K562 (cell line): ENCODE measurements around the gene PGGHG. TPM values are rescaled to one million over a fixed set of nuclear protein-coding genes. Genes with fewer than 3 reads are reported as not detected.
A peak's percentile ranks its signal among the peaks of the same experiment; 100 is the strongest.

Experiments used
- DPF2 ChIP-seq: fragments of 450-650 bp; IDR thresholded peaks from 2 replicates; pipeline ENCODE4 v1.6.1; 2016
- HCFC1 ChIP-seq: IDR thresholded peaks from 2 replicates; pipeline ENCODE4 v1.6.1; 2012; ENCODE audit warnings: low read depth, low read length, improper control_type of control experiment
- NR2C2 ChIP-seq, 2 experiments: fragments of 200-800 bp in 1 of 2; sonication (Bioruptor generic) in 1 of 2; sonication (generic) in 1 of 2; formaldehyde crosslinking in 1 of 2; IDR thresholded peaks; 2 replicates each; pipeline versions ENCODE4 v1.6.1 to v1.8.0; 2016 to 2022; ENCODE audit warnings: mild to moderate bottlenecking in 1 of 2, missing compliant biosample characterization in 1 of 2, missing genetic modification characterization in 1 of 2, missing genetic modification reagents in 1 of 2
- POLR2B ChIP-seq: fragments of 450-650 bp; IDR thresholded peaks from 2 replicates; pipeline ENCODE4 v1.6.1; 2018; ENCODE audit warnings: low read depth; ENCODE audit not compliant: partially characterized antibody
- SAFB2 ChIP-seq: fragments of 200-400 bp; formaldehyde crosslinking; IDR thresholded peaks from 2 replicates; pipeline ENCODE4 v1.6.1; 2018; ENCODE audit warnings: borderline replicate concordance, low read length, low read depth, moderate library complexity; ENCODE audit not compliant: severe bottlenecking
- SIN3A ChIP-seq, 2 experiments: fragments of 150-350 bp in 1 of 2; IDR thresholded peaks; 2 replicates each; pipeline ENCODE4 v1.6.1; 2011 to 2016; ENCODE audit warnings: borderline replicate concordance in 2 of 2, low read depth in 2 of 2, low read length in 2 of 2, mild to moderate bottlenecking in 2 of 2, moderate library complexity in 2 of 2; ENCODE audit not compliant: control insufficient read depth in 1 of 2
- ZNF133 ChIP-seq: fragments of 250-450 bp; sonication (Bioruptor Pico); IDR thresholded peaks from 2 replicates; pipeline ENCODE4 v1.4.0; 2020; ENCODE audit warnings: mild to moderate bottlenecking
- ZNF586 ChIP-seq: fragments of 450-650 bp; formaldehyde crosslinking; conservative IDR thresholded peaks from 2 replicates; pipeline ENCODE4 v1.4.0; 2020; ENCODE audit warnings: mild to moderate bottlenecking, moderate library complexity
- ZNF780A ChIP-seq: fragments of 250-450 bp; sonication (Bioruptor Pico); IDR thresholded peaks from 2 replicates; pipeline ENCODE4 v1.5.0; 2021; ENCODE audit warnings: mild to moderate bottlenecking
- polyA plus RNA-seq, 8 experiments: library from polyadenylated mRNA; depleted of rRNA in 4 of 8; stranded (reverse) in 5 of 8; unstranded in 3 of 8; fragments of >200 nt; fragmentation: Nextera tagmentation in 2 of 8; fragmentation: Illumina TruSeq in 1 of 8; extraction: Ambion mirVana in 2 of 8; extraction: Trizol in 1 of 8; gene quantifications; 2 replicates each; pipeline versions ENCODE4 v1.2.1 to v1.2.3, GENCODE V29; 2011 to 2014; ENCODE audit warnings: inconsistent platforms in 1 of 8, missing spikeins in 1 of 8
- total RNA-seq, 7 experiments: library from RNA; depleted of rRNA in 6 of 7; stranded (reverse); fragments of >200 nt in 6 of 7; fragmentation: Illumina TruSeq in 2 of 7; extraction: Trizol in 2 of 7; gene quantifications; 2 replicates each; pipeline versions ENCODE4 v1.2.1 to v1.2.3, GENCODE V29; 2011 to 2021; ENCODE audit warnings: low replicate concordance in 1 of 7
- TF ChIP-seq, protein P1 (sequence below), 2 experiments: fragments of 450-650 bp; IDR thresholded peaks; 2 replicates each; pipeline ENCODE4 v1.6.1; 2018; ENCODE audit warnings: mild to moderate bottlenecking in 2 of 2, low read depth in 1 of 2; ENCODE audit not compliant: partially characterized antibody in 2 of 2
- TF ChIP-seq, protein P2 (sequence below): fragments of 250-450 bp; sonication (Bioruptor Pico); IDR thresholded peaks from 2 replicates; pipeline ENCODE4 v1.8.0; 2022; ENCODE audit warnings: inconsistent platforms
- TF ChIP-seq, protein P3 (sequence below): fragments of 450-650 bp; formaldehyde crosslinking; IDR thresholded peaks from 2 replicates; pipeline ENCODE4 v1.4.0; 2020; ENCODE audit warnings: mild to moderate bottlenecking, moderate library complexity
- TF ChIP-seq, protein P4 (sequence below): fragments of 250-450 bp; sonication (Bioruptor Pico); IDR thresholded peaks from 2 replicates; pipeline ENCODE4 v1.5.0; 2021; ENCODE audit warnings: mild to moderate bottlenecking, moderate library complexity

PGGHG gene
- total and polyA plus RNA-seq, 9 of the 15 experiments (the other 6 are each of a cell fraction or from before 2014, with no cell fraction given): 0.38 to 85.1 (median 18.1) TPM

DNA sequence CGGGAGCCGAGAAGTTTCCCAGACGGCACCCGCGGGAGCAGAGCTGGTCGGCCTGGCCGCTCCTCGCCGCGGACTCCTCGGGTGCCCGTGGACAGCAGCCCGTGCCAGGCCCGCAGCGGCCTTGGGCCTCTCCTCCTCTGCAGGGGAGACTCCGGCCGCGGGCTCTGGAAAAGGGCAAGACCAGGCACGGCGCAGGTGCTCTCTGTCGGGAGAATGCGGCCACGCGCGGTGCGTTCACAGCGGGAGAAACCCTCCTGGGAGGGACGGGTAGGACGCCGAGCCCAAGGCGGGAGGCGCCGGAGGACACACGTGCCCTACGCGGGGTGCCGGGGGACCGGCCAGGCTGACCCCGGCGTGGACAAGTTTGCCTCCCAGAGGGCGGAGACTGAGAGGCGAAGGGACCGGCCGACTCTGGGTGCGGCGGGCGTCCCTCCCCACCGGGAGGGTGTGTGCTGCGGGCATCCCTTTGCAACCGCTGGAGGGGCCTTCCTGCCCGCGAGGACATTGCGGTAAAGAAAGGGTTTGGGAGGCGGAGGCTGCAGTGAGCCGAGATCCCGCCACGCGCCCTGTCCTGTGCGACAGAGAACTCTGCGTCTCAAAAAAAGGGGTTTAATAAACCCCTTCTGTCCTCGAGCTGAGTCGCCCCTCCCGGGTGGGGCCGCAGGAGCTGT, 27.2 kb downstream of the PGGHG start (continued):
- TF ChIP-seq, protein P1, sequence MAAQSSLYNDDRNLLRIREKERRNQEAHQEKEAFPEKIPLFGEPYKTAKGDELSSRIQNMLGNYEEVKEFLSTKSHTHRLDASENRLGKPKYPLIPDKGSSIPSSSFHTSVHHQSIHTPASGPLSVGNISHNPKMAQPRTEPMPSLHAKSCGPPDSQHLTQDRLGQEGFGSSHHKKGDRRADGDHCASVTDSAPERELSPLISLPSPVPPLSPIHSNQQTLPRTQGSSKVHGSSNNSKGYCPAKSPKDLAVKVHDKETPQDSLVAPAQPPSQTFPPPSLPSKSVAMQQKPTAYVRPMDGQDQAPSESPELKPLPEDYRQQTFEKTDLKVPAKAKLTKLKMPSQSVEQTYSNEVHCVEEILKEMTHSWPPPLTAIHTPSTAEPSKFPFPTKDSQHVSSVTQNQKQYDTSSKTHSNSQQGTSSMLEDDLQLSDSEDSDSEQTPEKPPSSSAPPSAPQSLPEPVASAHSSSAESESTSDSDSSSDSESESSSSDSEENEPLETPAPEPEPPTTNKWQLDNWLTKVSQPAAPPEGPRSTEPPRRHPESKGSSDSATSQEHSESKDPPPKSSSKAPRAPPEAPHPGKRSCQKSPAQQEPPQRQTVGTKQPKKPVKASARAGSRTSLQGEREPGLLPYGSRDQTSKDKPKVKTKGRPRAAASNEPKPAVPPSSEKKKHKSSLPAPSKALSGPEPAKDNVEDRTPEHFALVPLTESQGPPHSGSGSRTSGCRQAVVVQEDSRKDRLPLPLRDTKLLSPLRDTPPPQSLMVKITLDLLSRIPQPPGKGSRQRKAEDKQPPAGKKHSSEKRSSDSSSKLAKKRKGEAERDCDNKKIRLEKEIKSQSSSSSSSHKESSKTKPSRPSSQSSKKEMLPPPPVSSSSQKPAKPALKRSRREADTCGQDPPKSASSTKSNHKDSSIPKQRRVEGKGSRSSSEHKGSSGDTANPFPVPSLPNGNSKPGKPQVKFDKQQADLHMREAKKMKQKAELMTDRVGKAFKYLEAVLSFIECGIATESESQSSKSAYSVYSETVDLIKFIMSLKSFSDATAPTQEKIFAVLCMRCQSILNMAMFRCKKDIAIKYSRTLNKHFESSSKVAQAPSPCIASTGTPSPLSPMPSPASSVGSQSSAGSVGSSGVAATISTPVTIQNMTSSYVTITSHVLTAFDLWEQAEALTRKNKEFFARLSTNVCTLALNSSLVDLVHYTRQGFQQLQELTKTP (IDR thresholded peaks at IDR 0.05; ENCODE audit: low read depth in 1 of 2, partially characterized antibody in 2 of 2): no peak
- TF ChIP-seq SIN3A (IDR thresholded peaks at IDR 0.05; ENCODE audit: borderline replicate concordance in 2 of 2, control insufficient read depth in 1 of 2, low read depth in 2 of 2, low read length in 2 of 2) (peak in 1 of 2 experiments; percentile 12; a peak in 1 of 4 replicates), ZNF586 (no peak), ZNF780A (no peak), POLR2B (no peak), NR2C2 (CRISPR knock-in tag; IDR thresholded peaks at IDR 0.05) (no peak), NR2C2 (tag; IDR thresholded peaks at IDR 0.05) (peak; percentile 71), SAFB2 (no peak), HCFC1 (no peak), DPF2 (no peak), ZNF133 (no peak)
- TF ChIP-seq, protein P2, sequence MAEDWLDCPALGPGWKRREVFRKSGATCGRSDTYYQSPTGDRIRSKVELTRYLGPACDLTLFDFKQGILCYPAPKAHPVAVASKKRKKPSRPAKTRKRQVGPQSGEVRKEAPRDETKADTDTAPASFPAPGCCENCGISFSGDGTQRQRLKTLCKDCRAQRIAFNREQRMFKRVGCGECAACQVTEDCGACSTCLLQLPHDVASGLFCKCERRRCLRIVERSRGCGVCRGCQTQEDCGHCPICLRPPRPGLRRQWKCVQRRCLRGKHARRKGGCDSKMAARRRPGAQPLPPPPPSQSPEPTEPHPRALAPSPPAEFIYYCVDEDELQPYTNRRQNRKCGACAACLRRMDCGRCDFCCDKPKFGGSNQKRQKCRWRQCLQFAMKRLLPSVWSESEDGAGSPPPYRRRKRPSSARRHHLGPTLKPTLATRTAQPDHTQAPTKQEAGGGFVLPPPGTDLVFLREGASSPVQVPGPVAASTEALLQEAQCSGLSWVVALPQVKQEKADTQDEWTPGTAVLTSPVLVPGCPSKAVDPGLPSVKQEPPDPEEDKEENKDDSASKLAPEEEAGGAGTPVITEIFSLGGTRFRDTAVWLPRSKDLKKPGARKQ (CRISPR knock-in tag): no peak
- TF ChIP-seq, protein P3, sequence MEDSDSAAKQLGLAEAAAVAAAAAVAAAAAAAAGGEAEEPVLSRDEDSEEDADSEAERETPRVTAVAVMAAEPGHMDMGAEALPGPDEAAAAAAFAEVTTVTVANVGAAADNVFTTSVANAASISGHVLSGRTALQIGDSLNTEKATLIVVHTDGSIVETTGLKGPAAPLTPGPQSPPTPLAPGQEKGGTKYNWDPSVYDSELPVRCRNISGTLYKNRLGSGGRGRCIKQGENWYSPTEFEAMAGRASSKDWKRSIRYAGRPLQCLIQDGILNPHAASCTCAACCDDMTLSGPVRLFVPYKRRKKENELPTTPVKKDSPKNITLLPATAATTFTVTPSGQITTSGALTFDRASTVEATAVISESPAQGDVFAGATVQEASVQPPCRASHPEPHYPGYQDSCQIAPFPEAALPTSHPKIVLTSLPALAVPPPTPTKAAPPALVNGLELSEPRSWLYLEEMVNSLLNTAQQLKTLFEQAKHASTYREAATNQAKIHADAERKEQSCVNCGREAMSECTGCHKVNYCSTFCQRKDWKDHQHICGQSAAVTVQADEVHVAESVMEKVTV: no peak
- TF ChIP-seq, protein P4, sequence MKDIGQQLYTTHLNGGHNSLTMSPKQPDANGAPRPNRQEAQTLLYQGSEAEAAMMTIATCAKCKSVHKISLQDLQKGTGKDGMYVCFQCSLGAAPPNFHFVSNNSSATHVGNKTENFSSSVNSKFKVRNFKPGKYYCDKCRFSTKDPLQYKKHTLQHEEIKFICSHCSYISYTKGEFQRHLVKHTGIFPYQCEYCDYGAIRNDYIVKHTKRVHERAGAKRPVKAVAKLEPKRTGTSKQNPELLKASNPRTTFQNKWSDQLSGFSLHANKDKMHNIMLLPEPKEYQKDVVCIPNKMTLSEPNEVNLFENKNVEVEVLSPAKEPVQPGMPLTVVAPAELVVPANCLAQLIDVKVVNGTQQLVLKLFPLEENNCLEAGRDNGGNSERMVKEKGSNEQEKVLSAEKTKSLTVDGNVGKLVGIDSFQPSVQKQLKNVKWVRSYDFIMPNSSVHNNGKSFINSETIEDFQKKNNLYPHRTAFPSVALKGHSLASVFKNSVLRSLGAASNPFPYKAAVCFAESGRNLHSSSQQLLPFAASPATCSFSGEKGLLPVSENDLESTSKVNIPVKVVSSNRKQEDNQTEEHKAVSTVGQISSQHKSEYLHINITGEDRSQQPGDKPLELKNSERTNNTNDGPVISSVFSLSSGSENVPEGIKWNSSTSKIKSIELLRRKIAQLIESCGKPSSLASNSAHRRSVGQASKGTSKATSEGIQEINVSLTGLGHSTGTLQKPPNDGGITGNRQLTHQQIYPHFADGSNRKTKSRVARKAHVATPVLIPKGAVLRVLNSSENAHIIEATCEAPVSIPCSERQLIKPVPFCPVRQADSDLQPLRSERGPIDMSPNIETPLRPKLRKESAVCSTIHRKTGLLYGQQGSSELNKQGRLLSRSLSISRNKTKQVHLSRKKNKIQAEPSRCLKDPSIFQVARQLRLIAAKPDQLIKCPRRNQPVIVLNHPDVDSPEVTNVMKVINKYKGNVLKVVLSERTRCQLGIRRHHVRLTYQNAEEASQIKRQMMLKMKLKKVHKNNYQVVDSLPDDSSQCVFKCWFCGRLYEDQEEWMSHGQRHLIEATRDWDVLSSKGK (CRISPR knock-in tag): no peak
